IPS-11a (cell line): Measurements from ENCODE around the gene NSD1.

Experiments
- H3K4me3 ChIP-seq: one replicate; pipeline ENCODE4 v1.5.1; 2013; ENCODE audit warnings: low read depth, low read length, control low read depth

The NSD1 gene

GRCh38 chr5:177317959-177318377 lies 184.4 kb downstream of the NSD1 start:
- H3K4me3 ChIP-seq: no peak overlapping the region

- no peak overlapping the region for H3K4me3 ChIP-seq
Measured at GRCh38 chr5:177319913-177320588, 186.5 kb downstream of the NSD1 start.

GRCh38 chr5:177320879-177321278 lies 187.3 kb downstream of the NSD1 start:
- no peak overlapping the region for H3K4me3 ChIP-seq

GRCh38 chr5:177325868-177326381 lies 192.4 kb downstream of the NSD1 start:
- H3K4me3 ChIP-seq: no peak overlapping the region

- no peak overlapping the region for H3K4me3 ChIP-seq
Measured at GRCh38 chr5:177327539-177328522, 194.3 kb downstream of the NSD1 start.

- H3K4me3 ChIP-seq: no peak overlapping the region
Measured at GRCh38 chr5:177328545-177329231, 195.1 kb downstream of the NSD1 start.

- no peak overlapping the region for H3K4me3 ChIP-seq
Measured at GRCh38 chr5:177329883-177330282, 196.3 kb downstream of the NSD1 start.

GRCh38 chr5:177330991-177331842 lies 197.6 kb downstream of the NSD1 start:
- no peak overlapping the region for H3K4me3 ChIP-seq

GRCh38 chr5:177332031-177332895 lies 198.7 kb downstream of the NSD1 start:
- no peak overlapping the region for H3K4me3 ChIP-seq

- H3K4me3 ChIP-seq: no peak overlapping the region
Measured at GRCh38 chr5:177332896-177333260, 199.3 kb downstream of the NSD1 start.

GRCh38 chr5:177333420-177334154 lies 200.0 kb downstream of the NSD1 start:
- H3K4me3 ChIP-seq: no peak overlapping the region

- no peak overlapping the region for H3K4me3 ChIP-seq
Measured at GRCh38 chr5:177334155-177334551, 200.6 kb downstream of the NSD1 start.

- H3K4me3 ChIP-seq: no peak overlapping the region
Measured at GRCh38 chr5:177334781-177335700, 201.5 kb downstream of the NSD1 start.

GRCh38 chr5:177335701-177336065 lies 202.1 kb downstream of the NSD1 start:
- no peak overlapping the region for H3K4me3 ChIP-seq

GRCh38 chr5:177336112-177336511 lies 202.5 kb downstream of the NSD1 start:
- H3K4me3 ChIP-seq: no peak overlapping the region

- H3K4me3 ChIP-seq: no peak overlapping the region
Measured at GRCh38 chr5:177336603-177337494, 203.3 kb downstream of the NSD1 start.
